H7 (cell line): ENCODE measurements around the gene PBX1. TPM values are rescaled to one million over a fixed set of nuclear protein-coding genes. Genes with fewer than 3 reads are reported as not detected.

Experiments
- DNase-seq: peaks from one replicate; pipeline ENCODE4 v3.0.0; 2012
- H3K27me3 ChIP-seq: 2 replicates; pipeline ENCODE4 v1.6.0; 2011; ENCODE audit warnings: mild to moderate bottlenecking, low read length; ENCODE audit not compliant: control insufficient read depth, insufficient read depth
- H3K36me3 ChIP-seq: replicated peaks from 2 replicates; pipeline ENCODE4 v1.5.1; 2011; ENCODE audit warnings: low read length; ENCODE audit not compliant: control insufficient read depth, insufficient read depth
- H3K4me3 ChIP-seq: 2 replicates; pipeline ENCODE4 v1.5.1; 2011; ENCODE audit warnings: low read depth, mild to moderate bottlenecking, control low read depth, low read length, moderate library complexity; ENCODE audit not compliant: insufficient read depth
- total RNA-seq: library from RNA; depleted of rRNA; stranded (reverse); fragments of >200 nt; shearing (Covaris generic); gene quantifications from 2 replicates; pipeline ENCODE4 v1.2.3, GENCODE V29; 2014

PBX1 gene
- total RNA-seq, 1 experiment from 2014 or later = 70.5 TPM

DNA sequence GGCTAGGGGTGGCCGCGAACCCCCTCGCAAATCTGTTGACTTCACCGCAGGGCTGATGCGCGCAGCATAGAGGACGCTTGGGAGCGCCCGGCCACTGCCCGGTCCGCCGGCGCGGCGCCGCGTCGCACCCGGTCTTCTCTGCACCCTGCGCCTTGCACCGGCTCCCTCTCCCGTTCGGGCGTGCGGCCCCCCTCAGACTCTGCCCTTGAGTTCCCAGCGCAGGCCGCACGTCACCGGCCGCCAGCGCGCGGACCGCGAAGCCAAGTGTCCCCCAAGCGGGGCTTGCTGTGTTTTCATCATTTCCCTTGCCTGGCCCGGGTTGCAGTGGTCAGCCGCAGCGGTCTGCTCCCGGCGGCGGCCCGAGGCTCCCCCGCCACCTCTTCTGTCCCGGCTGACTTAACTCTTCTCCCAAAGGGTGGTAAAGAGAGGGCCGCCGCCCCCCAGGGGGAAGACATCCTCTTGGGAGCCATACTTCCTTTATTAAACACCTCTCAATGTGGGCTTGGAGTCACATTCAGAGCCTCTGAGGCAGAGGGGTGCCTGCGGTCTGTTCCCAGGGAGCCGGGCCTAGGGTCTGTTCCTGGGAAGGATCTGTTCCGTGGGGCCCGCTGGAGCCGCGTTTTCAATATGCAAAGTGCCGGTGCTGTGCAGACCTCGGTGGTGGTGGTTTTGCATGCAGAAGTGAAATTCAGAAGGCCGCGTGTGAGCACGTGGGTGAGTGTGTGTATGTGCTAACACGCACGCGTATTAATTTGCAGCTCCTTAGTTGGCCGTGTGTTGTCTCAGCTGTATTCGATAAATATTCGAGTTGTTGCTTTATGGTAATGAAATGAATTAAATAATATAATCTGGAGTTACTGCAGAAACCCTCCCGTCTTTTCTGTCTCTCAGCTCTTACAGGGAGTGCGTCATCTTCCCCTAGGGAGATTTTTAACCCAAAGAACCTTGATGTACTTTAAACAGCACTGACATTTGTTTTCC lies 17.6 kb downstream of the PBX1 start:
- DNase-seq = peak; percentile 59
- peak overlapping the region; percentile 27 for H3K4me3 ChIP-seq
- no peaks in the 10 kb centered on the region for H3K36me3 ChIP-seq
- no peaks in the 10 kb centered on the region for H3K27me3 ChIP-seq

DNA sequence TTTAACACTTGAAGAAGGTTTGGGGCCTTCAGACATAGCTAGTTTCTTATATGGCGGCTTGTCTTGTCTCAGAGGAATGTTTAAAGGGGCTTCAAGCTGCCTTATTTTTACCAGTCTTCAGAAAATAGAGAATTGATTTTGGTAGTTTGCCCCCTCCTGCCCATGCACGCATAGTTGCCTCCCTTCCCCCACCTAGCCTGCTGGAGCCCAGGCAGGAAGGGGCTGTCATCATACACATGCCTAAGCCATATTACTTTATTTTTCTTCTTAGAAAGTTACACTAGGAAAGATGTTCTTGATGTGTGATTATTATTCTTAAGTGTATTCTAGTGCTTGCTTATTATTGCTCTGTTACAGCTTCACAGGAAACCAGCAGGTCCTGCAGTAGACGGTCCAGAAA lies 18.3 kb downstream of the PBX1 start:
- no peaks in the 10 kb centered on the region for H3K36me3 ChIP-seq
- no peak overlapping the region for H3K4me3 ChIP-seq
- no peak for DNase-seq
- no peaks in the 10 kb centered on the region for H3K27me3 ChIP-seq

DNA sequence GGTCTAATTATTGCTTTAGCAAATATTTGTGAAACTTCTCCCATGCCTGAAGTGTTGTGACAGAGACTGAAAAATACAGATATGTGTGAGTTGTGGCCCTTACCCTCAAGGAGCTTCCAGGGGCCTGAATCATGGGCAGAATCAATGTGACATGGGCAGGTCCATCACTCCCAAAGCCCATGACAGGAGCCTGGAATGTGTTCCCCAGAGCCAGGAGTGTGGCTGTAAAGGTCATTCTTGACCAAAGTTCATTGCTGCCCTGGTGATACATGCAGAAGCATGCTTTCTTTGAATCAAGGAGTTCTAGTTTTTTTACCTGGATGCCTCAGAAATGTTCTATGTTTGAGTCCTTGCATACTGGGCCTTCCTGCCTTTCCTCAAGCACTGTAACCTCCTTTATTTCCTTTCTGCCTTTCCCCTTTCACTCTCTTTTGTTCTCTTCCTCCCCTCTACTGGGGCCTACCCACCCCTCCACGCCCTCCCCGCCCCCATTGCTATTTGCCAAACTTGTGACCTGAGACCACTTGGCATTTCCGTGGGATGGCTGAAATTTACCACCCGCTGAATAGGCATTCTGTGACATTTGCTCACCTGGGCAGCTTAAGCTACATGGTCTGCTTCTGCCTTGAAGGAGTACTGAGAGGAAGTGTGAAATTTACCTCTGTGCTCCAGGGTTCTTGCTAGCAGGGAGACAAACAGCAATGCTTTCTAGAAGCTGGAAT lies 19.7 kb downstream of the PBX1 start:
- Histone ChIP-seq H3K4me3 (no peak overlapping the region), H3K27me3 (no peaks in the 10 kb centered on the region), H3K36me3 (no peaks in the 10 kb centered on the region)
- peak; percentile 30 for DNase-seq

DNA sequence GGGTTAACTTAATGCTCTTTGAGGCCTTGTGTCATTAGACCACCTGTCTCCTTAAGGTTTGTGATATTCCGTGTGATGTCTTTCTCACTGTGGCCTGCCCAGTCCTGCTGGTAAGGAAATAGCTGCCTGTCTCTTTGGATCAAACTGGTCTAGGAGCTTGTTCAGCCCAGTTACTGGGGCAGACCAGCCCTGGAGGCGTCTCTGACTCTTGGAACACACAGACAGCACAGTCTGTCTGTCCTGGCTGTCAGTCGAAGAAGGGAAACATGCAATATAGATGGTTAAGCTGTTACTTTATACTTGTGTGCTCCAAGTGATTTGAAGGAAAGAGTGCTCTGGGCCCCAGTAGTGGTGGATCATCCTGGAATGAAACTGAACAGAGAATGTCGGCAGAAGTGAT lies 20.4 kb downstream of the PBX1 start:
- DNase-seq = no peak
- Histone ChIP-seq H3K4me3 (no peak overlapping the region), H3K27me3 (no peaks in the 10 kb centered on the region), H3K36me3 (no peaks in the 10 kb centered on the region)

DNA sequence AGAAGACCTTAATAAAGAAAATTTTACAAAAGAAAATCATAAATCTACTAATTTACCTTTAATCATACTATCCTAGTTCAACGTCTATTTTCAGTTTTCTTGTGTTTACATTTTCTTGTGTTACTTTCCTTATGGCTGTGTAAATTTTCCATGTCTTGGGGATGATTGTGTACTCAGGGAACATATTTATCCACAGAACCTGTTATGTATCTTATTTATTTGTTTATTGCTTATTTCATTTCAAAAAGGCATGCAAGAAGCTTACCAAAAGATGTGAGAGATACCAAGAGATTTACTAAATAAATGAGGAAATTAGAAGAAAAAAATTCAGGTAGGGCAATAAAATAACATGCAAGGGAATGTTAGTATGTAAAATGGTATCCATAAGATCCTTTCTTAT lies 22.8 kb downstream of the PBX1 start:
- no peak overlapping the region for H3K4me3 ChIP-seq
- H3K36me3 ChIP-seq = 0 out of 2 replicates have a peak, but pooled peaks cover 1% of the 10 kb centered on the region
- H3K27me3 ChIP-seq = no peaks in the 10 kb centered on the region
- no peak for DNase-seq

DNA sequence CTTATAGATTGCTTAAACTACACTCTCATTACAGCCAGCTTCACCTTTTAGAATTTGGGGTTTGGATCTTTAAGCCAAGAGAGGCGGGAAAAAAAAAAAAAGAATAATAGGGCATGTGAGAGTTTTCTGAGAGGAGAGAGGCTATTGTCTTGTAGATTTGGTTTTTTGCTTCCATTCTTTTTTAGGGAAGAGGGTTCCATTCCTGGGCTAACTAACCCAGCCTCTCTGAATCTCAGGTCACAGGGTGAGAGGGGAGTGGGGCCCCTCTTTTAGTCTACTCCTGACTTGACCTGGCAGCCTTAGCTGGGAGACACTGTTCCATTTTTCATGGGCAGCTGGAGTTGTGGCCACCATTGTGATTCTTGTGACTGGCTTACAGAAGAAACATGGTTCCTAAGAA lies 24.2 kb downstream of the PBX1 start:
- peak; percentile 32 for DNase-seq
- no peaks in the 10 kb centered on the region for H3K27me3 ChIP-seq
- H3K4me3 ChIP-seq = no peak overlapping the region

DNA sequence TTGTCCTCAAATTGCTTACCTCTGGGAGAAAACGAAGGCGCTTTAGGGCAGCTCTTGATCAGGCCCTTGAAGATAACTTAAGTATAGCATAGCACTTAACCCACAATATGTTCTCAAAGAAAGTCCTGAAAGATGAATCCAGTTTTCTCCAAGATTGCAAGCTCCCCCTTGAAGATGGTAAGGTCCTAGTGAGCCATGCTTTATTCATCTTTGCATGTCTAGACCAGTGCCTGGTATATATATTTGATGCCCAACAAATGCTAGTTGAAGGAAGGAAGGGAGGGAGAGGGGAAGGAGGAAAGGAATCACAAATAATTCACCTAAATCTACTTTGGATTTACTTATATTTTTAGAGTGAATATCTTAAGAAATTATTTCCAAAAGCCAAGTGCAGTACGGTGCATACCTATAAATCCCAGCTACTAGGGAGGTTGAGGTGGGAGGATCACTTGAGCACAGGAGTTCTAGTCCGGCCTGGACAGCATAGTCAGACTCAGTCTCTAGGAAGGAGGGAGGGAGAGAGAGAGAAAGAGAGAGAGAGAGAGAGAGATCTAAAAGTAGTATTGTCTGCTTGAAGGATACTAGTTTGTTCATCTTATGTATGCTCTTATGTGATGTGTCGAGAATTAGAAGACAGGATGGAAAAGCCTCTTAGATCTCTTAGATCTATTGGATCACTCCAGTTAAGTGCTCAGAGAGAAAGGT lies 25.0 kb downstream of the PBX1 start:
- H3K27me3 ChIP-seq = no peaks in the 10 kb centered on the region
- 0 out of 2 replicates have a peak, but pooled peaks cover 1% of the 10 kb centered on the region for H3K36me3 ChIP-seq
- no peak for DNase-seq
- no peak overlapping the region for H3K4me3 ChIP-seq

More for the DNA sequence above, 24.2 kb downstream of the PBX1 start:
- 0 out of 2 replicates have a peak, but pooled peaks cover 1% of the 10 kb centered on the region for H3K36me3 ChIP-seq

DNA sequence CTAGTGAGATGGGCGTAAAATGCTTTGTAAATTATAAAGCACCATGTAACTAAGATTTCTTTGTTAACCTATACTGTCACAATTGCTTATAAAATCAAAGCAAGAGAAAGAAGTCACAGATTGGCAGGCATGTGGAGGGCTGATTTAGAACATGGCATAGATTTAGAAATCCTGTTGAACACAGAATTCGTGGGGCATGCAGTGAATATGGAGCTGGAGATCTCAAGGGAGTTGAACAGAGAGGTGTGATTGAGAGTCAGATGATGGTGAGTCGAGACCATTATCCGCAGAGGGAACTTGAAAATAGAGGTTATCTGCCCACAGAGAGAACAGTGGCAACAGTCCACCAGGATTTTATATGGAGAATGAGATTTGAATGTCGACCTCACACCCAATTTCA lies 27.6 kb downstream of the PBX1 start:
- DNase-seq = no peak
- no peak overlapping the region for H3K4me3 ChIP-seq
- no peaks in the 10 kb centered on the region for H3K27me3 ChIP-seq
- H3K36me3 ChIP-seq = 0 out of 2 replicates have a peak, but pooled peaks cover 1% of the 10 kb centered on the region

DNA sequence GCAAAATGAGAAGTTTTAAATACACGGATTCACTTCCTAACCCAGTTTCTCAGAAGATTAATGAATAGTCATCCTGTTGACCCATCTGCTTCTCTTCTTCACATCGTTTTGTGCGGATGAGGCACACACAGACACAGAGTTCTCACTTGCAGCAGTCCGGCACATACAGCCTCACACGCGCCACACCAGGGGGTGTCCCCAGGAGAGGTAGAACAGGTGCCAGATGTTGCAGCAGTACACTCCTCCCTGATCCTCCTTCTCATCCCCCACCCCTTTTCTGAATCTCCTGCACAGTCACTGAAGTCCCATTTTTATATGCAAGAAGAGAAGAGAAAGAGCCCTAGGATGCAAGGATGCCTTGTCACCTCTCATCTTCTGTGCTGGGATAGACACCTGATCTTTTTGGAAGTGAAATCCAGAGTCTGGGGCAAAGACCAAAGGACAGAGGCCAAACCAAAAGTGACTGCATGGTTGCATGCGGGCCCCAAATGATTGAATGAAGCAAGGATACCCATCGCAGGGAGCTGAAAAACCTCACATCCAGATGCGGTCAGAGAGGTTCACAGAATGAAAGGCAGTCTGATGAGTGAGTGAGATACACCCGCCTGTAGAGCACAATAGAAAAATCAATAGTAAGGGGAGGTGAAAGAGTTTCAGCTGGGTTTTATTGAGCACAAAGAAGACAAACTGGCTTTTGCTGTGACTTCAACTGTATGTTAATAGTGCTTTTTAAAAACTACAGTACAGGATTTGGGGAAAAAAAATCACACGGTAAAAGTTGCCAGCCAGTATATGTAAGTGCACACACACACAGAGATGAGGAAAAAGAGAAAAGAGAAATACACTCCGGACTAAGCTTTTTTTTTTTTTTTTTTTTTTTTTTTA lies 28.9 kb downstream of the PBX1 start:
- no peak for DNase-seq

DNA sequence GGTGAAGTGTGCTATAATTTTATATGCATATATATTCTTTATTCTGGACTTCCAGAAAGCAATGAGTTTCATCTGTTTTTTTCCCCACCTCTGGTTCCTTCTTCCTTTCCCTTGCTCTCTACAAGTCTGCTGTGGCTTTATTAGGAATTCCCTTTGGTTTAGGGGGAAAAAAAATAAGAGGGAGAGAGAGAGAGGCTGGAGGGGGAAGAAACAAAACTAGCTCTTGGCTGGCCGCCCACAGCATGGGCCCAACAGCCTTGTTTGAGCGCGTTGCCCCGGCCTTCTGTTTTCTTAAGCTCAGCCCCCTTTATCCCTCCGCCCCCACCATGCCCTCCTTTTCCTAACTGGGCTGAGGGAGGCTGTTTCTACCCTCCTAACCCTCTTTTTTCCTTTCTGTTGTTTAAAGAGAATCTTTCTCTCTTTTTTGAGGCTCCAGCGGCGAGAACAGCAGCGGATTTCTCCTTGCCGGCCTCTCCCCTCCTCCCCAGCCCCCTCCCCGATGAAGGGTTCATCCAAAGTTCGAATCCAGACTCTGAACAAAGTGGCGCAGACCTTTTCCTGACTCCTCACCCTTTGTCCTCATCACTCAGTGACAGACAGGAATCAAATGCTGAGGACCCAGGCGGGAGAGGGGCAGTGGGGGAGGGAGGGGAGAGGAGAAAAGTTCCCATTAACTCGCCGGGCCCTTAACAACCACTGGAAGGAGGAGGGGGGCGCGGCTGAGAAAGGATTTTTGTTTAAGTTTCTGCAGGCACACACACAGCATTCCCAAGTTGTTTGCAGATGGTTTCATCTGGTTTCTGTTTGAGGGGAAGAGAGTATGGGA lies 29.7 kb downstream of the PBX1 start:
- DNase-seq = no peak
- no peaks in the 10 kb centered on the region for H3K27me3 ChIP-seq
- peak overlapping the region; percentile 6; the same call in 1 of the 2 replicates for H3K4me3 ChIP-seq
- H3K36me3 ChIP-seq = 0 out of 2 replicates have a peak, but pooled peaks cover 1% of the 10 kb centered on the region

More for the DNA sequence above, 28.9 kb downstream of the PBX1 start:
- H3K4me3 ChIP-seq = no peak overlapping the region
- 0 out of 2 replicates have a peak, but pooled peaks cover 1% of the 10 kb centered on the region for H3K36me3 ChIP-seq
- H3K27me3 ChIP-seq = no peaks in the 10 kb centered on the region

DNA sequence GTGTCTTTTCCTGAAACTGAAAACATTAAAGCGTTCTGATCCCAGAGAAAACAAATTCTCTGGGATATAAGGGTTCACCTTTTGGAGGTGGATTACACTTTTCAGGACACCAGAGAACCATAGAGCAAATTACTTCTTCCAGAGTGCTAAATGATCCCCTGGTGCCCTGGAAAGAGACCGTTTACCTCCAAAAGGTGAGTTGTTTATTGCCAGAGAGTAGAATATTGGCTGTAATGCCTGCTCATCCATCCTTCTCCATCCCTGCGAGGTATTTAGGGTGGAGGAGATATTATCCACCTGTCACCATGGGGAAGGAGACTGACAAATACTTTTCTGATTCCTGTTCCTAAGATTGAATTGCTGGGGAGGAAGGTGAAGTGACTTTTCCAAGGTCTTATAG lies 30.4 kb downstream of the PBX1 start:
- DNase-seq = no peak
- Histone ChIP-seq H3K36me3 (0 out of 2 replicates have a peak, but pooled peaks cover 1% of the 10 kb centered on the region), H3K4me3 (no peak overlapping the region), H3K27me3 (no peaks in the 10 kb centered on the region)

DNA sequence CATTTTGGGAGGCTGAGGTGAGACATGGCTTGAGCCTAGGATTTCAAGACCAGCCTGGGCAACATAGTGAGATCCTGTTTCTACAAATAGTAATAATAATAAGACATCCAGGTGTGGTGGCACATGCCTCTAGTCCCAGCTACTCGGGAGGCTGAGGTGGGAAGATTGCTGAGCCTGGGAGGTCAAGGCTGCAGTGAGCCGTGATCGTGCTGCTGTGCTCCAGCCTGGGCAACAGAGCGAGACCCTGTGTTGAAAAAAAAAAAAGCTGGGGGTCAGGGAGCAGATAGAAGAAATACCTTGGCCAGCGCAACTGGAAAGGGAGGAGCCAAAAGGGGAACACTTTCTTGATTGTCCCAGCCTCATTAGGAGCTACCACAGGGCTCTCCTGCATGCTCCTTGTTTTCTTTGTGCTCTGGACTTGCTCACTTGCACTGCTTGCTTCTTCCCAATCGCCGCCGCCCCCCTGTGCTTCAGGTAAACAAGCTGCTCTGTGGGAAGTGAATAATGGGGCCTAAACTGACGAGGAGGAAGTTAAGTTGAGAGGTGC lies 31.1 kb downstream of the PBX1 start:
- no peak overlapping the region for H3K4me3 ChIP-seq
- H3K36me3 ChIP-seq = 0 out of 2 replicates have a peak, but pooled peaks cover 1% of the 10 kb centered on the region
- no peak for DNase-seq
- no peaks in the 10 kb centered on the region for H3K27me3 ChIP-seq

DNA sequence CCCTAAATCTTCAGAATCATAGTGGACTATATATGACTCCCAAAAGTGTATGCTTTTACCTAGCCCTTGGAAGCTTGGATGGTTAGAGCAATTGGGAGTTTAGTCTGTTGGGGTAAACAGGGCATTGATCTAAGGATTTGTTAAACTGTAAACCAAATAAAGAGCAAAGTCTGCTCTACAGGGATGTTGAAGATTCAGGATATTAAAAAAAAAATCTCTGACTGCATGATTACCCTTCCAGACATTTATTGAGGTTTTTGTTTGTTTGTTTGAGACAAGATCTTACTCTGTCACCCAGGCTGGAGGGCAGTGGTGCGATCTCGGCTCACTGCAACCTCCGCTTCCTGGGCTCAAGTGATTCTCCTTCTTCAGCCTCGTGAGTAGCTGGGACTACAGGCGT lies 31.6 kb downstream of the PBX1 start:
- Histone ChIP-seq H3K4me3 (no peak overlapping the region), H3K27me3 (no peaks in the 10 kb centered on the region), H3K36me3 (0 out of 2 replicates have a peak, but pooled peaks cover 1% of the 10 kb centered on the region)
- no peak for DNase-seq
